Effector memory CD4-positive, alpha-beta T cell (primary cell): ENCODE data around the gene GATA3.

Experiments
- DNase-seq, 3 donors: peaks; one replicate each; pipeline ENCODE4 v3.0.0-alpha.2; 2020
- H3K27ac ChIP-seq: 2 replicates; pipeline ENCODE4 v1.7.0; 2013; ENCODE audit warnings: mild to moderate bottlenecking, low read length, moderate library complexity; ENCODE audit not compliant: insufficient read depth, poor library complexity, severe bottlenecking
- H3K27me3 ChIP-seq: replicated peaks from 2 replicates; pipeline ENCODE4 v1.7.0; 2013; ENCODE audit warnings: mild to moderate bottlenecking, low read length; ENCODE audit not compliant: insufficient read depth, control insufficient read depth, poor library complexity, severe bottlenecking
- H3K36me3 ChIP-seq: 2 replicates; pipeline ENCODE4 v1.7.0; 2013; ENCODE audit warnings: mild to moderate bottlenecking, low read length, moderate library complexity; ENCODE audit not compliant: control insufficient read depth, insufficient read depth
- H3K4me1 ChIP-seq: 2 replicates; pipeline ENCODE4 v1.7.0; 2013; ENCODE audit warnings: low read length, mild to moderate bottlenecking; ENCODE audit not compliant: control insufficient read depth, insufficient read depth, poor library complexity, severe bottlenecking
- H3K4me3 ChIP-seq: 2 replicates; pipeline ENCODE4 v1.7.0; 2013; ENCODE audit warnings: low read length, low read depth, mild to moderate bottlenecking; ENCODE audit not compliant: insufficient read depth, poor library complexity, severe bottlenecking
- H3K9me3 ChIP-seq: 2 replicates; pipeline ENCODE4 v1.7.0; 2013; ENCODE audit warnings: mild to moderate bottlenecking, low read length, moderate library complexity; ENCODE audit not compliant: control insufficient read depth

The GATA3 gene

DNA sequence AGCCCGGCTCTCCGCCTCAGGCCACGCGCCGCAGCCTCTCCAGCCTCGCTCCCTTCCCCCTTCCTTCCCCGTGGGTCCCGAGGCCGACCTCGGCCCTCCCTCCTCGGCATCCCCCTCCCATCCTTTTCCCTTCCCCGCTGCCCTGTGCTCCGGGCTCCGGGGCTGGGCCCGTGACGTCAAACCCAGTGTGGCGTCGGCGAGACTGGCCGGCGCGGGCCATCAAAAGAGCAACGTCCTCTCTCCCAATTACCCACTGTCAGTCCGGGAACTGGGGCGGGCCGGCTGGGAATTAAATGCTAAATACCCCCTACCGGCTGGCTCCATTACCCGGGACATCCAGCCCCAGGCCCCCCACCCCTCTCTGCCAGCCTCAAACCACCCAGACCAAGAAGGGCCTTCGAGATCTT, 2.6 kb upstream of the GATA3 start:
- no peaks in the 10 kb centered on the region for H3K9me3 ChIP-seq
- H3K36me3 ChIP-seq: peaks cover 6% of the 10 kb centered on the region
- no peak for DNase-seq
- peaks cover 61% of the 10 kb centered on the region for H3K27me3 ChIP-seq
- H3K4me1 ChIP-seq: peaks cover 58% of the 10 kb centered on the region
- H3K27ac ChIP-seq: peak overlapping the region; percentile 7
- H3K4me3 ChIP-seq: peak overlapping the region; percentile 31

DNA sequence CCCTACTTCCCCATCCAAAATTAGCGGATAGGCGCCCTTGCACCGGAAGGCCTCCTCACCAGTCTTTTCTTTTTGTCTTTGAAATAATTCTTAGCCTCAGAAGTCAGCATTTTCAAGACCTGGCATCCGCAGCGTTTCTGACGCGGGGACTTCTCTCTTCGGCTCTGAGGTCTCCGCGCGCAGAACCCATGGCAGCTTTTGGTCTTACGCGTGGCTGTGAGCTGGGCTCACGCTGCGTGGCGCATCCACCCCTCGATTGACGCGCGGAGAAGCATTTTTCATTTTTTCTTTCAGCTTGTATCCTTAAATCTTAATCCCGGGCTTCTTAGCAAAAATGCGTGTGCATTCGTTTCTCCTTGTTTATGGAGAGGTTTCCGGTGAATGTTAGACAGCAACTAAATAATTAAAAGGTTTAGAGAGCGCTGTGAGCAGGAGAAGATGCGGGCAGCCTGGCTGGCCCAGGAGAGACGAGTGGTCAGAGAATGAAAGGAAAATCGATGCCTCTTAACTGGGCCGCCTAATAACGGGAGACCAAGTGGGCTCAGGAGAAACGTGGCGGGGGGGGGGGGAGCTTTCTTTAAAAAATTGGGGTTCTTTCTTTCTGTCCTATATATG, 2.0 kb upstream of the GATA3 start:
- H3K4me3 ChIP-seq: no peak overlapping the region
- H3K27ac ChIP-seq: peak overlapping the region; percentile 7
- peaks cover 55% of the 10 kb centered on the region for H3K27me3 ChIP-seq
- H3K36me3 ChIP-seq: peaks cover 6% of the 10 kb centered on the region
- H3K4me1 ChIP-seq: peaks cover 56% of the 10 kb centered on the region
- no peaks in the 10 kb centered on the region for H3K9me3 ChIP-seq
- peak in 1 of 3 donors; percentile 11 for DNase-seq

- Histone ChIP-seq H3K27me3 (peaks cover 50% of the 10 kb centered on the region), H3K9me3 (no peaks in the 10 kb centered on the region), H3K4me1 (peaks cover 56% of the 10 kb centered on the region), H3K27ac (no peak overlapping the region), H3K36me3 (peaks cover 6% of the 10 kb centered on the region), H3K4me3 (no peak overlapping the region)
- no peak for DNase-seq
Measured at GRCh38 chr10:8052956-8053445, 1.5 kb upstream of the GATA3 start.

DNA sequence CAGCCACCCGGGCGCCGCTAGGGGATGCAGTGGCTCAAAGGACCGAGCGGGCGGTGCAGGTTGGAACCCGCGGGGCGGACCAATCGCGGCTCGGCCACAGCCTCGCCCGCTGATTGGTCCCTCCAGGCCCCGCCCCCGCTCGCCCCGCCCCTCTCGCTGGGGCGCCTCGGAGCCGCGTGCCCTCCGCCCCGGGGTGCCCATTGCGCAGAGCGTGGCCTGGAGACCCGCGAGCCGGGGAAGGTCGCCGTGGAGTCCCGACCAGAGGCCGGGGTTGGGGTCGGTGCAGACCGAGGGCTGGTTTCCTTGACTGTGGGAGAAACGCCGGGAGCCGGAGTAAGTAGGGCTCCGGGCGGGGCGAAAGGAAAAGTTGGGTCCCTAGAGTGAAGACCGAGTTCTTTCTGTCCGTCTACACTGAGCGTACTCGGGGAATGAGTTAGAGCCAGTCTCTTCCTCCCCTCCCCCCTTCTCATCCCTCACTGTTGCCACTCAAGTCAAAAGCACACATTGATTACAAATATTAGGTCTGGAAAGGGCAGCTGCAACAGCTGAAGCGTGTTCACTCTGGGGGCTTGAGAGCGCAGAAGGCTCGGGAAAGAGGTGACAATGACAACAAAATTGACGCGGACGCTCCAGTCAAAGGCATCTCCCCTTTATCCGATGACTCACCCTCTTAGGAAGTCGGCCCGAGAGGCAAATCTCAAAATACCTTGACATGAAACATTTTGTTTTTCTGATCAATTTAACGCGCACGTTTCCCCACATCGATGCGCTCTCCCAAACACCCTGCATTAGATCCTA, 843 bp upstream of the GATA3 start:
- H3K9me3 ChIP-seq: no peaks in the 10 kb centered on the region

GRCh38 chr10:8054244-8054493, 319 bp upstream of the GATA3 start:
- Histone ChIP-seq H3K9me3 (no peaks in the 10 kb centered on the region), H3K4me1 (peaks cover 56% of the 10 kb centered on the region), H3K36me3 (peaks cover 13% of the 10 kb centered on the region), H3K27ac (peak overlapping the region; percentile 91), H3K27me3 (peaks cover 38% of the 10 kb centered on the region), H3K4me3 (peak overlapping the region; percentile 84)
- DNase-seq: no peak

More for the DNA sequence above, 843 bp upstream of the GATA3 start:
- DNase-seq: peak; percentile 81 to 89 (median 88)
- Histone ChIP-seq H3K4me1 (peaks cover 56% of the 10 kb centered on the region), H3K36me3 (peaks cover 10% of the 10 kb centered on the region), H3K4me3 (peak overlapping the region; percentile 84), H3K27ac (peak overlapping the region; percentile 91), H3K27me3 (peaks cover 44% of the 10 kb centered on the region)

DNA sequence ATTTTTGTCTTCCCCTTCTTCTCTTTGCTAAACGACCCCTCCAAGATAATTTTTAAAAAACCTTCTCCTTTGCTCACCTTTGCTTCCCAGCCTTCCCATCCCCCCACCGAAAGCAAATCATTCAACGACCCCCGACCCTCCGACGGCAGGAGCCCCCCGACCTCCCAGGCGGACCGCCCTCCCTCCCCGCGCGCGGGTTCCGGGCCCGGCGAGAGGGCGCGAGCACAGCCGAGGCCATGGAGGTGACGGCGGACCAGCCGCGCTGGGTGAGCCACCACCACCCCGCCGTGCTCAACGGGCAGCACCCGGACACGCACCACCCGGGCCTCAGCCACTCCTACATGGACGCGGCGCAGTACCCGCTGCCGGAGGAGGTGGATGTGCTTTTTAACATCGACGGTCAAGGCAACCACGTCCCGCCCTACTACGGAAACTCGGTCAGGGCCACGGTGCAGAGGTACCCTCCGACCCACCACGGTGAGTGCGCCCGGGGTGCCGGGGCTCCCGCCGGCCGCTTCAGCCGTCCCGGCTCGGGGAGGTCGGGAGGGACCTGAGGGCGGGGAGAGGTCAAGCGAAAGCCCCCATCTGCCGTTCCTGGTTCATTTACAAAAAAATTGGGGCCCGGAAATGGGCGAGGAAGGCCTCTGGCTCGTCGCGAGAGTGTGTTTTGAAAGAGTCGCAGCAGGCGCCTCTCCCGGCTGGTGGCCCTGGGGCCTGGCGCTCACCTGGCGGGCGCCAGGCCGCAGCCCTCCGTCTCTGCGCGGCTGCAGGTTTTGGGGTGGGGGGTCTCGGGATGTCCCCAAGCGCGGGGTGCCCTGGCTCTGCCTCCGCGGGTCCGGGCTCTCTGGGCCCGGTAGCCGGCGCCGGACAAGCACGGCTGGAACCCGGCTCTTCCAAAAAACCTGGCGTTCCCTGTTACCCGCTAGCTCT, 1.2 kb downstream of the GATA3 start:
- DNase-seq: peak in 1 of 3 donors; percentile 15
- H3K4me1 ChIP-seq: peaks cover 51% of the 10 kb centered on the region
- H3K4me3 ChIP-seq: peak overlapping the region; percentile 84
- H3K9me3 ChIP-seq: no peaks in the 10 kb centered on the region
- peaks cover 23% of the 10 kb centered on the region for H3K27me3 ChIP-seq
- H3K27ac ChIP-seq: peak overlapping the region; percentile 91
- H3K36me3 ChIP-seq: peaks cover 13% of the 10 kb centered on the region

DNA sequence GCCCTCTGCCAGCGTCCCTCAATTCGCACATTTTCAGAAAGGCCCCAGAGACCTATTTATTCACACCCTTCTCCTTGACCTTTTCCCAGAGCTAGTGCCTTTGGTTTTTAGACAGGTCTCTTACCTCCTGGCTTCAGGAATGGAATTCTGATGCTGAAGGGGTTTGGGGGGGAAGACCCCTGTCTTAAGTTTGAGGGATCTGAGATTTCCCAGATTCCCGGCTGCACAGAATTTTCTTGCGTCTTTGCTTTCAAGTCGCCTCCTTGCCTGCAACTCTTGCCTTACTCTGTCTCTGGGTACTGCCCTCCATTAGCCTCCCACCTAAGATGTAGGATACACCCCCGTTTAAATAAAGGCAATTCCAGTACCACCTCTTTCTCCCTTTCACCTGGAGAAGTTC, 1.9 kb downstream of the GATA3 start:
- H3K4me1 ChIP-seq: peaks cover 53% of the 10 kb centered on the region
- H3K4me3 ChIP-seq: peak overlapping the region; percentile 84
- H3K27ac ChIP-seq: peak overlapping the region; percentile 91
- no peaks in the 10 kb centered on the region for H3K9me3 ChIP-seq
- peaks cover 13% of the 10 kb centered on the region for H3K36me3 ChIP-seq
- H3K27me3 ChIP-seq: peaks cover 18% of the 10 kb centered on the region
- DNase-seq: no peak

DNA sequence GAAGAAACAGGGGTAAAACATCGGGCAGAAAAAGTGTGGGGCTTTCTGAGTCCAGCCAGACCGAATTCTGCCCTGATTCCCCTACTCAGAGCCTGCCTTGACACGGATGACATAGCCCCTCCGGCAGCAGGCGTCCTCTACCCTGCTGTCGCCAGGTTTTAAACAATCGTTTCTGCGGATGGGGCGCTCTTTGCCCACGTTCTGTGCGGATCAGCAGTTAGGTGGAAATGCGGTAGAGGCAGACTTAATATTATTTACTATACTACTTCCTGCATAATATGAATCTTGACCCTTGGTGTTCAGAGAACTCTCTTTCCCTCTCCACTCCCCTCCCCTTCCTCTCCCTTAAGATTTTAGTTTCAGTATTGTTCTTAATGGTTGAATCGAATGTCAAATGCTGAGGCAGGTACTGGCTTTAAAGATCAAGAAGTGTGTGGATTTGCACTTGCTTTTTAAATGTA, 2.4 kb downstream of the GATA3 start:
- peaks cover 13% of the 10 kb centered on the region for H3K36me3 ChIP-seq
- DNase-seq: peak in 1 of 3 donors; percentile 33
- H3K27me3 ChIP-seq: peaks cover 13% of the 10 kb centered on the region
- peak overlapping the region; percentile 84 for H3K4me3 ChIP-seq
- H3K27ac ChIP-seq: peak overlapping the region; percentile 91
- H3K4me1 ChIP-seq: peaks cover 50% of the 10 kb centered on the region
- no peaks in the 10 kb centered on the region for H3K9me3 ChIP-seq

GRCh38 chr10:8057636-8058273, 3.3 kb downstream of the GATA3 start:
- peak overlapping the region; percentile 84 for H3K4me3 ChIP-seq
- peaks cover 52% of the 10 kb centered on the region for H3K4me1 ChIP-seq
- H3K36me3 ChIP-seq: peaks cover 15% of the 10 kb centered on the region
- H3K27ac ChIP-seq: peak overlapping the region; percentile 91
- H3K9me3 ChIP-seq: no peaks in the 10 kb centered on the region
- H3K27me3 ChIP-seq: peaks cover 5% of the 10 kb centered on the region
- no peak for DNase-seq
